HEK293 (cell line): ENCODE results near the gene RANGRF.

ENCODE experiments used
- CTCF ChIA-PET: fragments of 350-600 bp; formaldehyde crosslinking; extraction: SDS; loops from one replicate; lab custom pipeline; 2021; ENCODE audit warnings: antibody characterized with exemption; lab: Yijun Ruan, JAX
- POLR2A ChIA-PET: fragments of 300-600 bp; formaldehyde crosslinking; extraction: SDS; loops from one replicate; lab custom pipeline; 2020; ENCODE audit warnings: antibody characterized with exemption, inconsistent platforms; lab: Yijun Ruan, JAX
- H3K27ac ChIP-seq: fragments of 200-500 bp; sonication (Bioruptor generic); 2 replicates; pipeline ENCODE4 v1.5.1; 2014; ENCODE audit warnings: low read depth, low read length, control low read depth, inconsistent platforms; ENCODE audit errors: extremely low read depth
- H3K36me3 ChIP-seq, 2 experiments: fragments of 200-500 bp in 1 of 2; sonication (Bioruptor generic) in 1 of 2; 1 replicate in 1 of 2; 2 replicates in 1 of 2; pipeline ENCODE4 v1.5.1; 2014 to 2017; ENCODE audit warnings: inconsistent platforms in 2 of 2, low read length in 2 of 2; ENCODE audit not compliant: control insufficient read depth in 2 of 2, insufficient read depth in 1 of 2
- H3K4me1 ChIP-seq: fragments of 200-500 bp; sonication (Bioruptor generic); 2 replicates; pipeline ENCODE4 v1.5.1; 2014; ENCODE audit warnings: mild to moderate bottlenecking, low read length, inconsistent platforms; ENCODE audit not compliant: control insufficient read depth, insufficient read depth
- H3K4me3 ChIP-seq: 2 replicates; pipeline ENCODE4 v1.5.1; 2011; ENCODE audit warnings: low read depth, mild to moderate bottlenecking, control low read depth, low read length, moderate library complexity
- H3K9me3 ChIP-seq: fragments of 200-500 bp; sonication (Bioruptor generic); 2 replicates; pipeline ENCODE4 v1.5.1; 2014; ENCODE audit warnings: low read depth, low read length, inconsistent platforms; ENCODE audit not compliant: control insufficient read depth, insufficient read depth
- GLIS1 ChIP-seq: fragments of 450-650 bp; formaldehyde crosslinking; IDR thresholded peaks from 2 replicates; pipeline ENCODE4 v1.5.1; 2016; ENCODE audit warnings: missing biosample characterization, missing genetic modification characterization
- HOXD13 ChIP-seq: sonication (generic); formaldehyde crosslinking; IDR thresholded peaks from 2 replicates; pipeline ENCODE4 v1.8.0; 2022; ENCODE audit warnings: missing genetic modification reagents, borderline replicate concordance
- PATZ1 ChIP-seq: fragments of 450-650 bp; formaldehyde crosslinking; IDR thresholded peaks from 2 replicates; pipeline ENCODE4 v1.5.1; 2016; ENCODE audit warnings: missing biosample characterization, missing genetic modification characterization
- PRDM1 ChIP-seq: fragments of 450-650 bp; formaldehyde crosslinking; IDR thresholded peaks from 2 replicates; pipeline ENCODE4; 2016; ENCODE audit warnings: missing biosample characterization, missing genetic modification characterization
- SALL2 ChIP-seq: fragments of 450-650 bp; formaldehyde crosslinking; IDR thresholded peaks from 2 replicates; pipeline ENCODE4 v1.5.0; 2017; ENCODE audit warnings: missing biosample characterization, mild to moderate bottlenecking, missing genetic modification characterization, borderline replicate concordance
- SCRT1 ChIP-seq: fragments of 450-650 bp; formaldehyde crosslinking; IDR thresholded peaks from 2 replicates; pipeline ENCODE4 v1.5.1; 2016; ENCODE audit warnings: missing biosample characterization, missing genetic modification characterization, borderline replicate concordance
- TRIM28 ChIP-seq: IDR thresholded peaks from 2 replicates; pipeline ENCODE4 v1.6.1; 2011; ENCODE audit warnings: low read length, control low read depth, borderline replicate concordance
- ZBTB1 ChIP-seq: fragments of 450-650 bp; formaldehyde crosslinking; IDR thresholded peaks from 2 replicates; pipeline ENCODE4 v1.5.1; 2016; ENCODE audit warnings: missing biosample characterization, missing genetic modification characterization
- ZBTB11 ChIP-seq: fragments of 450-650 bp; formaldehyde crosslinking; conservative IDR thresholded peaks from 2 replicates; pipeline ENCODE4 v1.5.1; 2016; ENCODE audit warnings: low read depth, missing biosample characterization, missing genetic modification characterization
- ZNF114 ChIP-seq: fragments of 450-650 bp; formaldehyde crosslinking; IDR thresholded peaks from 2 replicates; pipeline ENCODE4 v1.5.0; 2017; ENCODE audit warnings: missing biosample characterization, missing genetic modification characterization
- ZNF248 ChIP-seq: fragments of 450-650 bp; formaldehyde crosslinking; IDR thresholded peaks from 2 replicates; pipeline ENCODE4 v1.5.1; 2017; ENCODE audit warnings: missing biosample characterization, missing genetic modification characterization
- ZNF26 ChIP-seq: fragments of 450-650 bp; formaldehyde crosslinking; IDR thresholded peaks from 2 replicates; pipeline ENCODE4 v1.5.1; 2016; ENCODE audit warnings: missing biosample characterization, missing genetic modification characterization
- ZNF266 ChIP-seq: fragments of 450-650 bp; formaldehyde crosslinking; IDR thresholded peaks from 2 replicates; pipeline ENCODE4 v1.5.1; 2016; ENCODE audit warnings: missing biosample characterization, missing genetic modification characterization, low read depth
- ZNF394 ChIP-seq: fragments of 450-650 bp; formaldehyde crosslinking; IDR thresholded peaks from 2 replicates; pipeline ENCODE4 v1.5.1; 2016; ENCODE audit warnings: missing biosample characterization, missing genetic modification characterization, mild to moderate bottlenecking, moderate library complexity, borderline replicate concordance
- ZNF426 ChIP-seq: fragments of 450-650 bp; formaldehyde crosslinking; IDR thresholded peaks from 2 replicates; pipeline ENCODE4 v1.5.1; 2017; ENCODE audit warnings: missing biosample characterization, missing genetic modification characterization, mild to moderate bottlenecking, inconsistent platforms, moderate library complexity
- ZNF548 ChIP-seq: fragments of 450-650 bp; formaldehyde crosslinking; IDR thresholded peaks from 2 replicates; pipeline ENCODE4 v1.5.1; 2016; ENCODE audit warnings: missing biosample characterization, missing genetic modification characterization
- ZNF692 ChIP-seq: fragments of 450-650 bp; formaldehyde crosslinking; IDR thresholded peaks from 2 replicates; pipeline ENCODE4 v1.5.1; 2016; ENCODE audit warnings: missing biosample characterization, missing genetic modification characterization
- ZNF704 ChIP-seq: fragments of 450-650 bp; formaldehyde crosslinking; IDR thresholded peaks from 2 replicates; pipeline ENCODE4 v1.5.1; 2016; ENCODE audit warnings: missing biosample characterization, missing genetic modification characterization

The RANGRF gene

GRCh38 chr17:8254881-8255280, 33.6 kb upstream of the RANGRF start:
- Histone ChIP-seq H3K27ac (no peak overlapping the region), H3K4me1 (peaks cover 5% of the 10 kb centered on the region), H3K36me3 (peaks cover 23 to 56% of the 10 kb centered on the region in 2 experiments), H3K9me3 (no peaks in the 10 kb centered on the region), H3K4me3 (no peak overlapping the region)
- TF ChIP-seq SALL2 (tag by site-specific recombination) = no peak
- TF ChIP-seq PRDM1 (tag by site-specific recombination) = no peak
- TF ChIP-seq HOXD13 (CRISPR knock-in tag) = no peak
- TF ChIP-seq ZNF248 = no peak
- TF ChIP-seq ZNF704 (tag by site-specific recombination) = no peak
- TF ChIP-seq ZNF394 (tag by site-specific recombination) = no peak
- TF ChIP-seq SCRT1 (tag by site-specific recombination) = no peak
- TF ChIP-seq TRIM28 = no peak
- no peak for TF ChIP-seq GLIS1
- TF ChIP-seq ZNF266 = no peak
- no peak for TF ChIP-seq ZBTB11
- no peak for TF ChIP-seq ZNF426
- TF ChIP-seq ZNF114 = no peak
- TF ChIP-seq ZNF692 (tag by site-specific recombination) = no peak
- no peak for TF ChIP-seq ZBTB1 (tag by site-specific recombination)
- no peak for TF ChIP-seq ZNF26 (tag by site-specific recombination)
- no peak for TF ChIP-seq ZNF548 (tag by site-specific recombination)
- no peak for TF ChIP-seq PATZ1 (tag by site-specific recombination)
- ChIA-PET CTCF (interaction anchor here (0.5 kb wide), 1 partner anchor 11 kb away, joined by 3 read pairs; no protein-coding TSS in a partner anchor), POLR2A (interaction anchor here (0.6 to 1.5 kb wide), 2 partner anchors 15 to 33 kb away, joined by 4 to 5 read pairs; no protein-coding TSS in a partner anchor)
